Endothelial cell (in vitro differentiated cells): ENCODE data around the gene CAVIN1. TPM values are rescaled to one million over a fixed set of nuclear protein-coding genes. Genes with fewer than 3 reads are reported as not detected.

ENCODE experiments used
- DNase-seq: peaks from one replicate; pipeline ENCODE4 v3.0.0; 2021; ENCODE audit warnings: low spot score
- H3K27ac Mint-ChIP-seq: one replicate; pipeline ENCODE4 v1.8.0; 2021; ENCODE audit warnings: mixed read lengths, inconsistent platforms; ENCODE audit not compliant: unreplicated experiment
- H3K27me3 Mint-ChIP-seq: one replicate; pipeline ENCODE4 v1.8.0; 2021; ENCODE audit warnings: mild to moderate bottlenecking, moderate library complexity, mixed read lengths, inconsistent platforms; ENCODE audit not compliant: unreplicated experiment
- H3K36me3 Mint-ChIP-seq: one replicate; pipeline ENCODE4 v1.8.0; 2021; ENCODE audit warnings: mild to moderate bottlenecking, low read depth, mixed read lengths, inconsistent platforms; ENCODE audit not compliant: unreplicated experiment
- H3K4me1 Mint-ChIP-seq: one replicate; pipeline ENCODE4 v1.8.0; 2021; ENCODE audit warnings: mild to moderate bottlenecking, mixed read lengths, inconsistent platforms; ENCODE audit not compliant: unreplicated experiment
- H3K4me3 Mint-ChIP-seq: one replicate; pipeline ENCODE4 v1.8.0; 2021; ENCODE audit warnings: mild to moderate bottlenecking, mixed read lengths, inconsistent platforms; ENCODE audit not compliant: unreplicated experiment
- H3K9me3 Mint-ChIP-seq: one replicate; pipeline ENCODE4 v1.8.0; 2021; ENCODE audit warnings: mixed read lengths, inconsistent platforms; ENCODE audit not compliant: unreplicated experiment
- total RNA-seq: library from RNA; stranded (reverse); fragmentation: NEBNext Ultra II Directional; extraction: Animal tissue kit (Norgen Biotek cat#: 25700); gene quantifications from one replicate; pipeline ENCODE4 v1.2.1, GENCODE V29; 2021; ENCODE audit not compliant: unreplicated experiment
- TF ChIP-seq, protein P1 (sequence below): fragments of 200-600 bp; sonication (generic); IDR thresholded peaks from one replicate; pipeline ENCODE4 v1.5.0; 2021; ENCODE audit warnings: antibody characterized with exemption; ENCODE audit not compliant: unreplicated experiment

CAVIN1 gene
- total RNA-seq, 1 donor from 2014 or later = 334 TPM

DNA sequence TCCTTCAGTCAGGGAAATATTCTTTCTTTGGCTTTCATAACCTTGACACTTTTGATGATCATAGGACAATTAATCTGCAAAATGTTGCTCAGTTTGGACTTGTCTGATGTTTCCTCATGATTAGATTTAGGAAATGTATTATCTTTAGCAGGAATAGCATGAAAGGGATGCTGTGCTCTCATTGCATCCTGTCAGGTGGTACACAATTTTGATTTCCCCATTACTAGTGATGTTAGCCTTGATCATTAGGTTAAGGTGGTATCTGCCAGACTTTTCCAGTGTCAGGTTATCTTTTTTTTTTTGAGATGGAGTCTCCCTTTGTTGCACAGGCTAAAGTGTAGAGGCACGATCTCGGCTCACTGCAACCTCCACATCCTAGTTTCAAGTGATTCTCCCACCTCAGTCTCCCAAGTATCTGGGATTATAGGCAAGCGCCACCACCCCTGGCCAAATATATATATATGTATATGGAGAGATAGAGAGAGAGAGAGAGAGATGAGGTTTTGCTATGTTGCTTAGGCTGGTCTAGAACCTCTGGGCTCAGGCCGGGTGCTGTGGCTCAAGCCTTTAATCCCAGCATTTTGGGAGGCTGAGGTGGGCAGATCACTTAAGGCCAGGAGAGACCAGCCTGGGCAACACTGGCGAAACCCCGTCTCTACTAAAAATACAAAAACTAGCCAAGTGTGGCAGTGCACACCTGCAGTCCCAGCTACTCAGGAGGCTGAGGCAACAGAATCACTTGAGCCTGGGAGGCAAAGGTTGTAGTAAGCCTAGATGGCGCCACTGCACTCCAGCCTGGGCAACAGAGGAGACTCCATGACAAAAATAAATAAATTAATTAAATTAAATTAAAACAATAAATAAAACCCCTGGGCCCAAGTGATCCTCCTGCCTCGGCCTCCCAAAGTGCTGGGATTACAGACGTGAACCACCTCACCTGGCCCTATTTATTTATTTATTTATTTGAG is 15.8 kb upstream of the CAVIN1 start:
- peaks cover 1% of the 10 kb centered on the region for H3K27me3 Mint-ChIP-seq
- no peak overlapping the region for H3K27ac Mint-ChIP-seq
- no peaks in the 10 kb centered on the region for H3K36me3 Mint-ChIP-seq
- TF ChIP-seq, protein P1, sequence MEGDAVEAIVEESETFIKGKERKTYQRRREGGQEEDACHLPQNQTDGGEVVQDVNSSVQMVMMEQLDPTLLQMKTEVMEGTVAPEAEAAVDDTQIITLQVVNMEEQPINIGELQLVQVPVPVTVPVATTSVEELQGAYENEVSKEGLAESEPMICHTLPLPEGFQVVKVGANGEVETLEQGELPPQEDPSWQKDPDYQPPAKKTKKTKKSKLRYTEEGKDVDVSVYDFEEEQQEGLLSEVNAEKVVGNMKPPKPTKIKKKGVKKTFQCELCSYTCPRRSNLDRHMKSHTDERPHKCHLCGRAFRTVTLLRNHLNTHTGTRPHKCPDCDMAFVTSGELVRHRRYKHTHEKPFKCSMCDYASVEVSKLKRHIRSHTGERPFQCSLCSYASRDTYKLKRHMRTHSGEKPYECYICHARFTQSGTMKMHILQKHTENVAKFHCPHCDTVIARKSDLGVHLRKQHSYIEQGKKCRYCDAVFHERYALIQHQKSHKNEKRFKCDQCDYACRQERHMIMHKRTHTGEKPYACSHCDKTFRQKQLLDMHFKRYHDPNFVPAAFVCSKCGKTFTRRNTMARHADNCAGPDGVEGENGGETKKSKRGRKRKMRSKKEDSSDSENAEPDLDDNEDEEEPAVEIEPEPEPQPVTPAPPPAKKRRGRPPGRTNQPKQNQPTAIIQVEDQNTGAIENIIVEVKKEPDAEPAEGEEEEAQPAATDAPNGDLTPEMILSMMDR = peak; percentile 15
- DNase-seq = no peak
- H3K4me1 Mint-ChIP-seq = peaks cover 35% of the 10 kb centered on the region
- H3K9me3 Mint-ChIP-seq = no peaks in the 10 kb centered on the region
- H3K4me3 Mint-ChIP-seq = no peak overlapping the region

DNA sequence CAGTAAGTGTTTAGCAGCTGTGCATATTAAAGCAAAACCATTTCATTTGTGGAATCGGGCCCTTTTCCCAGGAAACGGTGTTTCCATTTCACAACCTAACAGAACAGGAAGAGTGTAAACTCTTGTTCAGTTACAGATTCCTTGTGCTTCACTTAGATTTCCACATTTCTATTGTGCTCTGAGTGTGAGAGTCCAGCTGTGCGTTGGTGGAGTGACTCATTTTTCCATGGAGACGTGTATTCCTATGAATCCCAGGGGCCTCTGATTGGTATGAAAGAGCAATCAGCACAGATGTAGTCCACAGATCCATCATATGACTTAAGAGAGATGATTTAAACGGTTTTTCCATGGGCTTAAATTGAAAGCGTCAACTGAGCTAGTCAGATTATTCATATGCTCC is 13.3 kb upstream of the CAVIN1 start:
- TF ChIP-seq, protein P1 = no peak
- Mint-ChIP-seq H3K36me3 (no peaks in the 10 kb centered on the region), H3K27me3 (peaks cover 1% of the 10 kb centered on the region), H3K27ac (peak overlapping the region; percentile 90), H3K9me3 (no peaks in the 10 kb centered on the region), H3K4me1 (peaks cover 28% of the 10 kb centered on the region), H3K4me3 (no peak overlapping the region)
- no peak for DNase-seq

DNA sequence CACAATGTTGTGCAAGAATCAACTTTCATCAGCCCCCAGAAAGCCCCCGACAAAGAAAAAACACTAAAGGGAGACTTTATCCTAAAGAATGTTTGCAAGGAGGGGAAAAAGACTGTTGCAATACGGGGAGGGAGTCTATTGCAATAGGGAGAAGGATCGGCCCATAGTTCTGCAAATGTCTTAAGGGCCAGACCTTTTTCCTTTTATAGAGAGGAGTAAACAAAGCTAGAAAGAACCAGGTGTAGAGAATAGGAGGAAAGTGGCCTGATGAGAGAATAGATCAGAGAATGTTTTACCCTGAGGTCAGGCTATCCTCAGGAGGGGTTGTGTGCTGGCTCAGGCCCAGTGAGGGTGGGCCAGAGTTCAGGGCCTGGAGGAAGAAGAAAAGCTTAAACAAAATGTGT is 8.7 kb upstream of the CAVIN1 start:
- H3K36me3 Mint-ChIP-seq = no peaks in the 10 kb centered on the region
- no peak for DNase-seq
- peak overlapping the region; percentile 9 for H3K27ac Mint-ChIP-seq
- TF ChIP-seq, protein P1 = no peak
- no peak overlapping the region for H3K4me3 Mint-ChIP-seq
- peaks cover 4% of the 10 kb centered on the region for H3K27me3 Mint-ChIP-seq
- H3K9me3 Mint-ChIP-seq = no peaks in the 10 kb centered on the region
- peaks cover 16% of the 10 kb centered on the region for H3K4me1 Mint-ChIP-seq

DNA sequence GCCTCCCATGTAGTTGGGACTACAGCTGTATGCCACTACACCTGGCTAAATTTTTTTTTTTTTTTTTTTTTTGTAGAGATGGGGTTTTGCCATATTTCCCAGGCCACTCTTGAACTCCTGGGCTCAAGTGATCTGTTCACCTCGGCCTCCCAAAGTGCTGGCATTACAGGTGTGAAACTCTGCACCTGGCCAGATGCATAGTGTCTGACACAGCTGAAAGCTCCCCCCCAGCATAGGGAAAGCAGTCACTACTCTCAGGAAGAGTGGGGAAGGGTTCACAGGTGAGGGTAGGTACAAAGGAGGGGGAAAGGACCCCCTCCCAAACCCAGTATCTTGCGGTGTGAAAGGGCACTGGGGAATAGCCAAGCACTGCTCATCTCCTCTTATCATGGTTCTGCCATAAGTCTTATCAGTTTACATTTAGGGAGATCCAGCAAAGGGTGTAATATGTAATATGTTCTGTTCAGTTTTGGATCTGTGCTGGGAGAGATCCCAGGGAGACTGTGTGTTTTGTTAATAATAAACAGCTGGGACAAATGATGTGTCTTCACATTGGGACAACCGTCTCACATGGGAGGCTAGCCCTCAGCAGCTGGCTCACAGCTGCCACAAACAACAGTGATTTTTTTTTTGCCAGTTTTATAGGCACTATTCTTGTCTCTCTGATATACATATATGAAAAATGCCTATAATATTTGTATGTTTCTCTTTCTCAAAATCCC is 6.8 kb upstream of the CAVIN1 start:
- Mint-ChIP-seq H3K27me3 (peaks cover 4% of the 10 kb centered on the region), H3K27ac (no peak overlapping the region), H3K4me1 (peaks cover 7% of the 10 kb centered on the region), H3K36me3 (no peaks in the 10 kb centered on the region), H3K4me3 (no peak overlapping the region), H3K9me3 (no peaks in the 10 kb centered on the region)
- no peak for DNase-seq
- TF ChIP-seq, protein P1 = no peak
